Upper lobe of left lung (tissue), 6 donors: ENCODE measurements around the gene MED29. TPM values are rescaled to one million over a fixed set of nuclear protein-coding genes. Genes with fewer than 3 reads are reported as not detected.
"Not testable (repeated sequence)": the region's sequence is repeated elsewhere in the genome, so short reads cannot be mapped to it uniquely, and the experiment has no call there.

Experiments used
- ATAC-seq, 2 donors: fragments of 200-7000 bp; cut with Tn5 transposase; one replicate each; pipeline ENCODE4 v1.9.1; 2022; ENCODE audit warnings: mild to moderate bottlenecking in 2 of 2, moderate library complexity in 2 of 2; ENCODE audit not compliant: low FRiP score in 2 of 2
- DNase-seq, 2 donors: peaks; one replicate each; pipeline ENCODE4 v3.0.0-alpha.2; 2019 to 2020
- H3K27ac ChIP-seq, 4 donors: fragments of 200-600 bp; sonication (generic); one replicate each; pipeline ENCODE4 v1.5.1; 2016 to 2019
- H3K27me3 ChIP-seq, 4 donors: fragments of 200-600 bp; sonication (generic); one replicate each; pipeline ENCODE4 v1.5.1; 2017 to 2019
- H3K36me3 ChIP-seq, 4 donors: fragments of 200-600 bp; sonication (generic); one replicate each; pipeline ENCODE4 v1.5.1; 2016 to 2019
- H3K4me1 ChIP-seq, 4 donors: fragments of 200-600 bp; sonication (generic); one replicate each; pipeline ENCODE4 v1.5.1; 2018 to 2019
- H3K4me3 ChIP-seq, 4 donors: fragments of 200-600 bp; sonication (generic); one replicate each; pipeline ENCODE4 v1.5.1; 2017 to 2019; ENCODE audit warnings: mild to moderate bottlenecking in 2 of 4, moderate library complexity in 1 of 4
- H3K9me3 ChIP-seq, 4 donors: fragments of 200-600 bp; sonication (generic); one replicate each; pipeline ENCODE4 v1.5.1; 2018 to 2019
- EP300 ChIP-seq, 4 donors: sonication (generic); formaldehyde crosslinking; IDR thresholded peaks; one replicate each; pipeline ENCODE4 v1.5.1; 2017; ENCODE audit warnings: antibody characterized with exemption in 4 of 4, control low read depth in 2 of 4
- POLR2A ChIP-seq, 4 donors: fragments of 450-650 bp; IDR thresholded peaks; one replicate each; pipeline ENCODE4 v1.5.1; 2016 to 2017; ENCODE audit warnings: antibody characterized with exemption in 4 of 4, mild to moderate bottlenecking in 2 of 4
- POLR2AphosphoS5 ChIP-seq, 2 donors: sonication (generic); formaldehyde crosslinking; IDR thresholded peaks; one replicate each; pipeline ENCODE4 v1.5.1; 2017; ENCODE audit warnings: antibody characterized with exemption in 2 of 2
- WGBS, 2 donors: methylation state at CpG; one replicate each; pipeline ENCODE4 v1.1.5; 2017 to 2018; 5-methylcytosine and 5-hydroxymethylcytosine counted together
- total RNA-seq, 6 donors: library from RNA; depleted of rRNA in 4 of 6; stranded (reverse); fragments of >200 nt in 4 of 6; gene quantifications; one replicate each; pipeline versions ENCODE4 v1.1.0 to v1.2.1, GENCODE V29; 2016 to 2021
- TF ChIP-seq, protein P1 (sequence below), 6 experiments: fragments of 450-650 bp in 4 of 6; fragments of 200-600 bp in 2 of 6; sonication (generic) in 2 of 6; IDR thresholded peaks; one replicate each; pipeline ENCODE4 v1.5.1; 2016 to 2019; ENCODE audit warnings: antibody characterized with exemption in 6 of 6
- donor health status: DM: no; HTN: no; CAD: no; lungs with moderate emphysema.
- donor health status: DM: no; HTN: yes; CAD: no; lungs with severe emphysema.

MED29 gene
- total RNA-seq, 6 donors from 2014 or later = 18.9 to 51.1 (median 33.7) TPM

- Histone ChIP-seq H3K4me3 (no peak overlapping the region), H3K4me1 (peaks cover 20 to 22% (median 21%) of the 10 kb centered on the region in 4 donors), H3K9me3 (no peaks in the 10 kb centered on the region), H3K27me3 (no peaks in the 10 kb centered on the region), H3K36me3 (peaks cover 27 to 78% (median 55%) of the 10 kb centered on the region in 4 donors), H3K27ac (peak overlapping the region; percentile 79 to 92 (median 84))
- TF ChIP-seq POLR2A (IDR thresholded peaks at IDR 0.05) = no peak
- no peak for TF ChIP-seq EP300 (IDR thresholded peaks at IDR 0.05)
- TF ChIP-seq, protein P1, sequence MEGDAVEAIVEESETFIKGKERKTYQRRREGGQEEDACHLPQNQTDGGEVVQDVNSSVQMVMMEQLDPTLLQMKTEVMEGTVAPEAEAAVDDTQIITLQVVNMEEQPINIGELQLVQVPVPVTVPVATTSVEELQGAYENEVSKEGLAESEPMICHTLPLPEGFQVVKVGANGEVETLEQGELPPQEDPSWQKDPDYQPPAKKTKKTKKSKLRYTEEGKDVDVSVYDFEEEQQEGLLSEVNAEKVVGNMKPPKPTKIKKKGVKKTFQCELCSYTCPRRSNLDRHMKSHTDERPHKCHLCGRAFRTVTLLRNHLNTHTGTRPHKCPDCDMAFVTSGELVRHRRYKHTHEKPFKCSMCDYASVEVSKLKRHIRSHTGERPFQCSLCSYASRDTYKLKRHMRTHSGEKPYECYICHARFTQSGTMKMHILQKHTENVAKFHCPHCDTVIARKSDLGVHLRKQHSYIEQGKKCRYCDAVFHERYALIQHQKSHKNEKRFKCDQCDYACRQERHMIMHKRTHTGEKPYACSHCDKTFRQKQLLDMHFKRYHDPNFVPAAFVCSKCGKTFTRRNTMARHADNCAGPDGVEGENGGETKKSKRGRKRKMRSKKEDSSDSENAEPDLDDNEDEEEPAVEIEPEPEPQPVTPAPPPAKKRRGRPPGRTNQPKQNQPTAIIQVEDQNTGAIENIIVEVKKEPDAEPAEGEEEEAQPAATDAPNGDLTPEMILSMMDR (IDR thresholded peaks at IDR 0.05) = no peak
- no peak for DNase-seq
- 36 to 43% methylated on average over 2 of the region's 2 CpGs for WGBS, 2 donors
- ATAC-seq = no peak
Measured at GRCh38 chr19:39372941-39373340, 18.2 kb upstream of the MED29 start.

DNA sequence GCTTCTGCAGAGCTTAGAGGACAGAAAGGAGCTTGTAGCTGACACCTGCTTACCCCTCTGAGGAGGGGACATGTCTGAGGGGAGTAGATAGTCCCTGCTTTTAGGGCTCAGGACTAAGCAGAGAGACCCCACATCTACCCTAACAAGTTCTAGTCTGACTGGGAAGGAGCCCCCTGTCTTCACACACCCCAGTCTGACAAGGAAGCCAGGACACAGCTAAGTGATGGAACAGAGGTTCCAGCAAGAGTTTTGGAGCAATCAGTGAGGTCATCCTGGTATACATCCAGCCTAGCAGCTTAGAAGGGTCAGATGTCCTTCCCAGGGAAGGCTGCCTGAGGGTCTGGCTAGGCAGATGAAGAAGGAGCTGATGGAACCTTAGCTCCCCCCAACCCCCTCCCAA lies 15.2 kb upstream of the MED29 start:
- DNase-seq (no peak), ATAC-seq (no peak)
- Histone ChIP-seq H3K36me3 (peaks cover 48 to 78% (median 67%) of the 10 kb centered on the region in 4 donors), H3K4me1 (peaks cover 20 to 22% (median 21%) of the 10 kb centered on the region in 4 donors), H3K27ac (no peak overlapping the region), H3K9me3 (no peaks in the 10 kb centered on the region), H3K27me3 (no peaks in the 10 kb centered on the region), H3K4me3 (no peak overlapping the region)
- TF ChIP-seq POLR2A (IDR thresholded peaks at IDR 0.05) (no peak), POLR2AphosphoS5 (IDR thresholded peaks at IDR 0.05) (no peak), EP300 (IDR thresholded peaks at IDR 0.05) (no peak)
- TF ChIP-seq, protein P1 (IDR thresholded peaks at IDR 0.05) = no peak

DNA sequence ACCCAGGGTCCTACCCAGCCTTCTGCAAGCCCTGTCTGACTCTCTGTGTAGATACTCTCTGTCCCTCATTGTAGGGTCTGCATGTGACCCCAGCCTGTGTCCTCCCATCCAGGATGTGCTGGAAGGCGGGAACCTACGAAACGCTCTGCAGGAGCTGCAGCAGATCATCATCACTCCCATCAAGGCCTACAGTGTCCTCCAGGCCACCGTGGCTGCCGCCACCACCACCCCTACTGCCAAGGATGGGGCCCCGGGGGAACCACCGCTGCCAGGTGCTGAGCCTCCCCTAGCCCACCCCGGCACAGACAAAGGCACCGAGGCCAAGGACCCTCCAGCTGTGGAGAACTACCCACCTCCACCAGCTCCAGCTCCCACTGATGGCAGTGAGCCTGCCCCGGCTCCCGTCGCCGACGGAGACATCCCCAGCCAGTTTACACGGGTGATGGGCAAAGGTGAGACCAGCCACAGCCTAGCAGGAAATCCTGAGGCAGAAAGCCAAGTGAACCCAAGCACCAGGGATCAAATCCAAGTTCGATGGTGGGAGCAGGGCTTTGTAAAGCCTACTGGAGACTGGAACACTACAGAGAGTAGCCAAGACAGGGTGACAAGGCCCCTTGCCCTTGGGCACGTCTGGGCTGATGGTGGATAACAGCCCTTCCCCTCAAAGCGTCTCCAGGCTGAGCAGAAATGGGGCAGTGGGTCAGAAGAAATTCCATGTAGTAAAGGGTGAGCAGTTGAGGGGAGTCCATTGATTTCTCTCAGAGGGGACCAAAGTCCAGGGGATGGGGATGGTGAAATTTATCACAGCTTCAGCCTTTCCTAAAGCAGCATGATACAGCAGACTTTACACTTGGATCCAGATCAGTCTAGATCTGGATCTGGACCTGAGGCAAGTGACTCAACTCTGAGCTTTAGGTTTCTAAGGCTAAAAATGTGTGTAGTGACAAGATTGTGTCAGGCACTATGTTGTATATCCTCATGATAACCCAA lies 13.5 kb upstream of the MED29 start:
- Histone ChIP-seq H3K9me3 (no peaks in the 10 kb centered on the region), H3K27me3 (no peaks in the 10 kb centered on the region), H3K36me3 (peaks cover 54 to 88% (median 80%) of the 10 kb centered on the region in 4 donors), H3K27ac (no peak overlapping the region), H3K4me3 (no peak overlapping the region), H3K4me1 (peaks cover 10 to 14% (median 12%) of the 10 kb centered on the region in 4 donors)
- 87 to 88% methylated on average over 11 to 18 of the region's 18 CpGs for WGBS, 2 donors
- DNase-seq (peak in 1 of 2 donors; percentile 75), ATAC-seq (no peak)
- no peak for TF ChIP-seq POLR2AphosphoS5 (IDR thresholded peaks at IDR 0.05)
- TF ChIP-seq, protein P1 (IDR thresholded peaks at IDR 0.05) = no peak
- TF ChIP-seq POLR2A (IDR thresholded peaks at IDR 0.05) = no peak
- no peak for TF ChIP-seq EP300 (IDR thresholded peaks at IDR 0.05)

DNA sequence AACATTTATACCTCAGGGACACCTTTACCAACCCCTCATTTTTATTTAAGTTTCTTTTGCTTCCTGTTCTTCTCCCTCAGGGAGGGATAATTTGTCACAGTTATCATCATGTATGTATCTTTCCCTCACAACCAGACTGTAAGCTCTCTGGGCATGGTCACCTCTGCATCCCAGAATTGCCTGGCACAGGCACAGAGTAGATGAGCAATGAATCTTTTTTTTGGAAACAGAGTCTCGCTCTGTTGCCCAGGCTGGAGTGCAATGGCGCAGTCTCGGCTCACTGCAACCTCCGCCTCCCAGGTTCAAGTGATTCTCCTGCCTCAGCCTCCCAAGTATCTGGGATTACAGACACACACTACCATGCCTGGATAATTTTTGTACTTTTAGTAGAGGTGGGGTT lies 11.8 kb upstream of the MED29 start:
- not testable (repeated sequence) for DNase-seq, ATAC-seq, H3K27me3 ChIP-seq, H3K4me3 ChIP-seq, H3K9me3 ChIP-seq, H3K27ac ChIP-seq, H3K4me1 ChIP-seq
- WGBS, 2 donors = 96 to 100% methylated on average over 4 of the region's 4 CpGs
- peaks cover 61 to 97% (median 94%) of the 10 kb centered on the region in 4 donors for H3K36me3 ChIP-seq

DNA sequence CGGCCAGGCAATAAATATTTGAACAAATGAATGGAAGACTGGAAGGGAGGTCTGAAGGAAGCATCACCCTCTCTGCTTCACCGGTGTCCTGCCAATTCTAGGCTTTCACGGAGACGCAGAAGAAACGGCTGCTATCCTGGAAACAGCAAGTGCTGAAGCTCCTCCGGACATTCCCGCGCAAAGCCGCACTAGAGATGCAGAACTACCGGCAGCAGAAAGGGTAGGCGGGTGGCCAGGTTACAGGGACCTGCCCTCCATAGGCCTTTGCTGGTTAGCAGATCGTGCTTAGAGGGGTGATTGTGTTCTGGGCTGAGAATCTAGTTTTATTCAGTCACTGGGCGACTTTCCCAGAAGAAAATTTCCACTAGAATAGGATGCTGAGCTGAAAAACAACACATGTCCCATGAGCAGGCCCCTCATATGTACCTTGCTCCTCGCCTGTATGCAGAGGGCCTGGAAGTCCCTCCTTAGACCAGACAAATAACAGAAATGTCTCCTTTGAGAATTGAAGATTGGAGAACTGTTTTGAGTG lies 11.2 kb upstream of the MED29 start:
- Histone ChIP-seq H3K4me3 (no peak overlapping the region), H3K27ac (no peak overlapping the region), H3K9me3 (no peaks in the 10 kb centered on the region), H3K27me3 (no peaks in the 10 kb centered on the region), H3K36me3 (peaks cover 61 to 99% (median 94%) of the 10 kb centered on the region in 4 donors), H3K4me1 (no peaks in the 10 kb centered on the region)
- DNase-seq = no peak
- peak in 1 of 2 donors; percentile 23 for ATAC-seq
- WGBS, 2 donors = 93 to 94% methylated on average over 14 of the region's 14 CpGs
- no peak for TF ChIP-seq POLR2AphosphoS5 (IDR thresholded peaks at IDR 0.05)
- TF ChIP-seq, protein P1 (IDR thresholded peaks at IDR 0.05) = no peak
